ENCODE data around the gene TMEM8B.

GRCh38 chr9:35812025-35812602, 16.9 kb upstream of the TMEM8B start, which contains the start of gene SPAG8:
- TF ChIP-seq POLR2A (IDR thresholded peaks at IDR 0.05): peak in 1 of 3 donors; percentile 6
- TF ChIP-seq CTCF (IDR thresholded peaks at IDR 0.05 in 8 of 11, conservative IDR thresholded peaks at IDR 0.05 in 3 of 11): peak in 1 of 11 experiments; percentile 28
